GM12878 (cell line): ENCODE data around the gene MAGI1. TPM values are rescaled to one million over a fixed set of nuclear protein-coding genes. Genes with fewer than 3 reads are reported as not detected.

Source experiments
- ATAC-seq: fragments of 200-7000 bp; cut with Tn5 transposase; 3 replicates; pipeline ENCODE4 v1.9.1; 2020; ENCODE audit warnings: mild to moderate bottlenecking, moderate library complexity
- BruUV-seq: library from RNA; stranded (reverse); fragments of 400-500 nt; replicated peaks from 2 replicates; lab custom pipeline; 2021; lab: Mats Ljungman, UMichigan
- CTCF ChIA-PET: fragments of 300-600 bp; sonication (Branson Sonifier 250); formaldehyde crosslinking; extraction: SDS; loops from one replicate; lab custom pipeline; 2021; ENCODE audit warnings: inconsistent platforms; lab: Yijun Ruan, JAX
- POLR2A ChIA-PET: fragments of 350-600 bp; formaldehyde crosslinking; extraction: SDS; loops from one replicate; lab custom pipeline; 2021; ENCODE audit warnings: inconsistent platforms; lab: Charles Lee
- RAD21 ChIA-PET: fragments of 300-600 bp; sonication (Branson Sonifier 250); formaldehyde crosslinking; loops from one replicate; lab custom pipeline; 2023; ENCODE audit warnings: antibody characterized with exemption; ENCODE audit not compliant: unreplicated experiment; lab: Charles Lee
- SMC1A ChIA-PET: fragments of 300-600 bp; sonication (Branson Sonifier 250); formaldehyde crosslinking; loops from one replicate; lab custom pipeline; 2023; ENCODE audit not compliant: unreplicated experiment, uncharacterized antibody; lab: Charles Lee
- DNase-seq: peaks from one replicate; pipeline ENCODE4 v3.0.0-alpha.2; 2011; ENCODE audit warnings: low read depth, low spot score
- FAIRE-seq: peaks from 3 replicates; lab custom pipeline; 2011; peaks lifted over from hg19 to GRCh38; lab: Jason Lieb, UNC
- H2AFZ ChIP-seq: 2 replicates; pipeline ENCODE4 v1.6.0; 2011; ENCODE audit warnings: low read depth, low read length, control low read depth; ENCODE audit not compliant: control insufficient read depth
- H3K27ac ChIP-seq: 2 replicates; pipeline ENCODE4 v1.5.1; 2011; ENCODE audit warnings: control low read depth; ENCODE audit not compliant: control insufficient read depth, insufficient read depth
- H3K27me3 ChIP-seq, 2 experiments: replicated peaks in 1 of 2; 2 replicates each; pipeline versions ENCODE4 v1.6.0 to v1.6.1; 2011; ENCODE audit warnings: low read length in 1 of 2; ENCODE audit not compliant: control insufficient read depth in 2 of 2, insufficient read depth in 2 of 2
- H3K36me3 ChIP-seq, 2 experiments: 2 replicates each; pipeline ENCODE4 v1.5.1; 2011; ENCODE audit warnings: low read length in 1 of 2; ENCODE audit not compliant: control insufficient read depth in 2 of 2, insufficient read depth in 2 of 2
- H3K4me1 ChIP-seq: 2 replicates; pipeline ENCODE4 v1.6.1; 2011; ENCODE audit warnings: mild to moderate bottlenecking, low read length, moderate library complexity, mixed read lengths; ENCODE audit not compliant: control insufficient read depth, insufficient read depth
- H3K4me2 ChIP-seq: 2 replicates; pipeline ENCODE4 v1.6.0; 2011; ENCODE audit warnings: control low read depth; ENCODE audit not compliant: control insufficient read depth, insufficient read depth
- H3K4me3 ChIP-seq: fragments of 200-600 bp; sonication (generic); 2 replicates; pipeline ENCODE4 v1.5.1; 2016
- H3K79me2 ChIP-seq: 2 replicates; pipeline ENCODE4 v1.6.0; 2011; ENCODE audit warnings: low read length; ENCODE audit not compliant: control insufficient read depth, insufficient read depth
- H3K9ac ChIP-seq: 2 replicates; pipeline ENCODE4 v1.8.0; 2011; ENCODE audit warnings: low read length, control low read depth, mixed read lengths; ENCODE audit not compliant: control insufficient read depth, insufficient read depth
- H3K9me3 ChIP-seq: replicated peaks from 3 replicates; pipeline ENCODE4 v1.5.1; 2011; ENCODE audit warnings: mild to moderate bottlenecking, low read length; ENCODE audit not compliant: control insufficient read depth, insufficient read depth
- H4K20me1 ChIP-seq: 2 replicates; pipeline ENCODE4 v1.6.0; 2011; ENCODE audit not compliant: control insufficient read depth, insufficient read depth
- EED ChIP-seq: sonication (generic); IDR thresholded peaks from 2 replicates; pipeline ENCODE4 v1.6.1; 2016; ENCODE audit warnings: antibody characterized with exemption, low read depth
- FOS ChIP-seq: IDR thresholded peaks from 3 replicates; pipeline ENCODE4 v1.6.1; 2011; ENCODE audit warnings: borderline replicate concordance; ENCODE audit not compliant: insufficient read length; ENCODE audit errors: extremely low read depth
- FOXM1 ChIP-seq: IDR thresholded peaks from 2 replicates; pipeline ENCODE4 v1.6.1; 2012; ENCODE audit warnings: low read depth, mild to moderate bottlenecking, inconsistent platforms, low read length, moderate library complexity
- GABPA ChIP-seq: IDR thresholded peaks from 2 replicates; pipeline ENCODE4 v1.6.1; 2014; ENCODE audit warnings: antibody characterized with exemption, low read depth, mild to moderate bottlenecking, inconsistent platforms
- HDAC2 ChIP-seq: fragments of 200-600 bp; sonication (generic); IDR thresholded peaks from 2 replicates; pipeline ENCODE4 v1.6.1; 2017
- JUNB ChIP-seq: IDR thresholded peaks from 2 replicates; pipeline ENCODE4 v1.6.1; 2016; ENCODE audit warnings: antibody characterized with exemption, mild to moderate bottlenecking
- MTA2 ChIP-seq: fragments of 450-650 bp; IDR thresholded peaks from 2 replicates; pipeline ENCODE4 v1.6.1; 2016; ENCODE audit warnings: low read depth, mild to moderate bottlenecking, moderate library complexity
- MXI1 ChIP-seq: fragments of 150-350 bp; IDR thresholded peaks from 2 replicates; pipeline ENCODE4 v1.6.1; 2011; ENCODE audit warnings: low read depth, mild to moderate bottlenecking, inconsistent platforms, low read length, improper control_type of control experiment
- MYB ChIP-seq: fragments of 150-350 bp; IDR thresholded peaks from 2 replicates; pipeline ENCODE4 v1.6.1; 2014; ENCODE audit warnings: mild to moderate bottlenecking, low read depth, low read length, borderline replicate concordance
- MYC ChIP-seq: IDR thresholded peaks from 2 replicates; pipeline ENCODE4 v1.6.1; 2011; ENCODE audit warnings: mild to moderate bottlenecking, low read length, moderate library complexity, inconsistent platforms; ENCODE audit not compliant: insufficient read depth, insufficient replicate concordance, insufficient read length, severe bottlenecking
- PAX8 ChIP-seq: fragments of 450-650 bp; IDR thresholded peaks from 2 replicates; pipeline ENCODE4 v1.6.1; 2017; ENCODE audit warnings: mild to moderate bottlenecking, moderate library complexity
- POU2F2 ChIP-seq: IDR thresholded peaks from 3 replicates; pipeline ENCODE4 v1.6.1; 2011; ENCODE audit warnings: low read depth, mild to moderate bottlenecking, low read length, borderline replicate concordance
- RCOR1 ChIP-seq: conservative IDR thresholded peaks from 2 replicates; pipeline ENCODE4 v1.6.1; 2012; ENCODE audit warnings: low read depth, low read length, improper control_type of control experiment
- SP1 ChIP-seq: IDR thresholded peaks from one replicate; pipeline ENCODE4 v1.6.1; 2011; ENCODE audit warnings: low read depth, low read length
- SREBF1 ChIP-seq: IDR thresholded peaks from 2 replicates; pipeline ENCODE4 v1.6.1; 2012; ENCODE audit warnings: mild to moderate bottlenecking, low read length
- STAT1 ChIP-seq: fragments of 450-650 bp; conservative IDR thresholded peaks from 2 replicates; pipeline ENCODE4 v1.6.1; 2014; ENCODE audit warnings: antibody characterized with exemption, mild to moderate bottlenecking
- WGBS: methylation state at CpG from one replicate; pipeline ENCODE4 v1.1.6; 2016; ENCODE audit warnings: low lambda C conversion rate; ENCODE audit not compliant: insufficient replicate concordance, insufficient coverage; ENCODE audit errors: missing lambda C conversion rate; 5-methylcytosine and 5-hydroxymethylcytosine counted together
- in situ Hi-C: fragments of 300-500 bp; cut with MboI; formaldehyde crosslinking; loops from 9 replicates; pipeline ENCODE4 v1.14.3; 2018; ENCODE audit warnings: mixed read lengths
- intact Hi-C: fragments of 100-400 bp; cut with micrococcal nuclease; formaldehyde crosslinking; loops from one replicate; pipeline ENCODE4 v1.14.2; 2022; ENCODE audit not compliant: unreplicated experiment
- polyA plus RNA-seq, 11 experiments: library from polyadenylated mRNA; depleted of rRNA in 4 of 11; unstranded in 6 of 11; stranded (reverse) in 5 of 11; fragments of >200 nt; fragmentation: Nextera tagmentation in 4 of 11; fragmentation: Illumina TruSeq in 1 of 11; extraction: Ambion mirVana in 4 of 11; extraction: Trizol in 1 of 11; gene quantifications; 1 replicate in 1 of 11; 2 replicates in 10 of 11; pipeline versions ENCODE4 v1.2.1 to v1.2.3, GENCODE V29; 2011 to 2016; ENCODE audit warnings: inconsistent platforms in 2 of 11, missing spikeins in 2 of 11, low read depth in 1 of 11
- total RNA-seq, 4 experiments: library from RNA; depleted of rRNA in 3 of 4; stranded (reverse); fragments of >200 nt in 3 of 4; fragmentation: Illumina TruSeq in 1 of 4; extraction: Trizol in 1 of 4; gene quantifications; 2 replicates each; pipeline versions ENCODE4 v1.2.1 to v1.2.3, GENCODE V29; 2013 to 2021
- TF ChIP-seq, protein P1 (sequence below): IDR thresholded peaks from 2 replicates; pipeline ENCODE4 v1.6.1; 2011; ENCODE audit warnings: low read depth, low read length, improper control_type of control experiment, borderline replicate concordance
- TF ChIP-seq, protein P2 (sequence below): fragments of 450-650 bp; IDR thresholded peaks from 2 replicates; pipeline ENCODE4 v1.6.1; 2017; ENCODE audit warnings: mild to moderate bottlenecking, moderate library complexity
- TF ChIP-seq, protein P3 (sequence below): fragments of 450-650 bp; IDR thresholded peaks from 2 replicates; pipeline ENCODE4 v1.6.1; 2016; ENCODE audit warnings: mild to moderate bottlenecking

Gene MAGI1
- total and polyA plus RNA-seq, 10 of the 15 experiments (the other 5 are each of a cell fraction or from before 2014, with no cell fraction given), result 0.02 to 3.3 (median 0.29) TPM; not detected in 1

DNA sequence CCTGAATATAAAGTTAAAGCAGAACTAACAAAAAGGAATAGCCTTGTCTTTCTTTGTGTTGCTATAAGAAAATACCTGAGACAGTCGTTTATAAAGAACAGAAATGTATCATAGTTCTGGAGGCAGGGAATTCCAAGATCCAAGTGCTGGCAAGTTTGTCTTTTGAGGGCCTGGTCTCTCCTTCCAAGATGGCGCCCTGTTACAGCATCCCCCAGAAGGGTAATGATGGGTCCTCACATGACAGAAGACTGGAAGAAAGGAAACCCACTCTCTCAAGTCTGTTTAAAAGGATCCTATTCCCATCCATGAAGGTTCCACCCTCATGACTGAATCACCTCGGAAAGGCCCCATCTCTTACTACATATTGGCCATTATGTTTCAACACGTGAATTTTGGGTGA lies 435.1 kb downstream of the MAGI1 start:
- Histone ChIP-seq H3K9me3 (no peaks in the 10 kb centered on the region), H2AFZ (no peak overlapping the region), H3K4me1 (no peaks in the 10 kb centered on the region)
- WGBS, result 0% methylated on average over 4 of the region's 4 CpGs
- CTCF ChIA-PET, result no interaction called here
- SMC1A ChIA-PET, result no interaction called here
- TF ChIP-seq MYC, result no peak
- no peak for TF ChIP-seq SP1
- TF ChIP-seq, protein P1, sequence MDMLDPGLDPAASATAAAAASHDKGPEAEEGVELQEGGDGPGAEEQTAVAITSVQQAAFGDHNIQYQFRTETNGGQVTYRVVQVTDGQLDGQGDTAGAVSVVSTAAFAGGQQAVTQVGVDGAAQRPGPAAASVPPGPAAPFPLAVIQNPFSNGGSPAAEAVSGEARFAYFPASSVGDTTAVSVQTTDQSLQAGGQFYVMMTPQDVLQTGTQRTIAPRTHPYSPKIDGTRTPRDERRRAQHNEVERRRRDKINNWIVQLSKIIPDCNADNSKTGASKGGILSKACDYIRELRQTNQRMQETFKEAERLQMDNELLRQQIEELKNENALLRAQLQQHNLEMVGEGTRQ, result no peak
- no peak for TF ChIP-seq MXI1
- no peak for TF ChIP-seq EED
- no peak for TF ChIP-seq POU2F2
- TF ChIP-seq, protein P2, sequence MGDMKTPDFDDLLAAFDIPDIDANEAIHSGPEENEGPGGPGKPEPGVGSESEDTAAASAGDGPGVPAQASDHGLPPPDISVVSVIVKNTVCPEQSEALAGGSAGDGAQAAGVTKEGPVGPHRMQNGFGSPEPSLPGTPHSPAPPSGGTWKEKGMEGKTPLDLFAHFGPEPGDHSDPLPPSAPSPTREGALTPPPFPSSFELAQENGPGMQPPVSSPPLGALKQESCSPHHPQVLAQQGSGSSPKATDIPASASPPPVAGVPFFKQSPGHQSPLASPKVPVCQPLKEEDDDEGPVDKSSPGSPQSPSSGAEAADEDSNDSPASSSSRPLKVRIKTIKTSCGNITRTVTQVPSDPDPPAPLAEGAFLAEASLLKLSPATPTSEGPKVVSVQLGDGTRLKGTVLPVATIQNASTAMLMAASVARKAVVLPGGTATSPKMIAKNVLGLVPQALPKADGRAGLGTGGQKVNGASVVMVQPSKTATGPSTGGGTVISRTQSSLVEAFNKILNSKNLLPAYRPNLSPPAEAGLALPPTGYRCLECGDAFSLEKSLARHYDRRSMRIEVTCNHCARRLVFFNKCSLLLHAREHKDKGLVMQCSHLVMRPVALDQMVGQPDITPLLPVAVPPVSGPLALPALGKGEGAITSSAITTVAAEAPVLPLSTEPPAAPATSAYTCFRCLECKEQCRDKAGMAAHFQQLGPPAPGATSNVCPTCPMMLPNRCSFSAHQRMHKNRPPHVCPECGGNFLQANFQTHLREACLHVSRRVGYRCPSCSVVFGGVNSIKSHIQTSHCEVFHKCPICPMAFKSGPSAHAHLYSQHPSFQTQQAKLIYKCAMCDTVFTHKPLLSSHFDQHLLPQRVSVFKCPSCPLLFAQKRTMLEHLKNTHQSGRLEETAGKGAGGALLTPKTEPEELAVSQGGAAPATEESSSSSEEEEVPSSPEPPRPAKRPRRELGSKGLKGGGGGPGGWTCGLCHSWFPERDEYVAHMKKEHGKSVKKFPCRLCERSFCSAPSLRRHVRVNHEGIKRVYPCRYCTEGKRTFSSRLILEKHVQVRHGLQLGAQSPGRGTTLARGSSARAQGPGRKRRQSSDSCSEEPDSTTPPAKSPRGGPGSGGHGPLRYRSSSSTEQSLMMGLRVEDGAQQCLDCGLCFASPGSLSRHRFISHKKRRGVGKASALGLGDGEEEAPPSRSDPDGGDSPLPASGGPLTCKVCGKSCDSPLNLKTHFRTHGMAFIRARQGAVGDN, result no peak
- no peak for TF ChIP-seq HDAC2
- no peak for TF ChIP-seq PAX8
- TF ChIP-seq FOXM1, result no peak
- no peak for TF ChIP-seq MYB
- no peak for TF ChIP-seq MTA2
- no peak for TF ChIP-seq FOS
- no peak for TF ChIP-seq JUNB
- TF ChIP-seq STAT1, result no peak
- no peak for TF ChIP-seq SREBF1
- TF ChIP-seq GABPA, result no peak
- TF ChIP-seq RCOR1, result no peak
- TF ChIP-seq, protein P3, sequence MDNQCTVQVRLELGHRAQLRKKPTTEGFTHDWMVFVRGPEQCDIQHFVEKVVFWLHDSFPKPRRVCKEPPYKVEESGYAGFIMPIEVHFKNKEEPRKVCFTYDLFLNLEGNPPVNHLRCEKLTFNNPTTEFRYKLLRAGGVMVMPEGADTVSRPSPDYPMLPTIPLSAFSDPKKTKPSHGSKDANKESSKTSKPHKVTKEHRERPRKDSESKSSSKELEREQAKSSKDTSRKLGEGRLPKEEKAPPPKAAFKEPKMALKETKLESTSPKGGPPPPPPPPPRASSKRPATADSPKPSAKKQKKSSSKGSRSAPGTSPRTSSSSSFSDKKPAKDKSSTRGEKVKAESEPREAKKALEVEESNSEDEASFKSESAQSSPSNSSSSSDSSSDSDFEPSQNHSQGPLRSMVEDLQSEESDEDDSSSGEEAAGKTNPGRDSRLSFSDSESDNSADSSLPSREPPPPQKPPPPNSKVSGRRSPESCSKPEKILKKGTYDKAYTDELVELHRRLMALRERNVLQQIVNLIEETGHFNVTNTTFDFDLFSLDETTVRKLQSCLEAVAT, result no peak
- TF ChIP-seq, all 136 proteins: peak for 0
- intact Hi-C loops (no loop called here), in situ Hi-C loops (no loop called here)
- no peak overlapping the region for H3K4me3 ChIP-seq
- ChIA-PET RAD21 (no interaction called here), POLR2A (no interaction called here)
- ATAC-seq, result no peak
- no peak overlapping the region for H3K4me2 ChIP-seq
- no TSS peak for BruUV-seq
- H4K20me1 ChIP-seq, result no peaks in the 10 kb centered on the region
- no peak overlapping the region for H3K9ac ChIP-seq
- no peaks in the 10 kb centered on the region for H3K36me3 ChIP-seq
- no peak overlapping the region for H3K27ac ChIP-seq
- H3K27me3 ChIP-seq, result no peaks in the 10 kb centered on the region
- no peak for DNase-seq
- FAIRE-seq, result no peak
- no peaks in the 10 kb centered on the region for H3K79me2 ChIP-seq
